ENCODE results near the gene TDRD3.
"Not testable (repeated sequence)": the region's sequence is repeated elsewhere in the genome, so short reads cannot be mapped to it uniquely, and the experiment has no call there.

The TDRD3 gene

GRCh38 chr13:60407095-60407494 is 10.1 kb downstream of the TDRD3 start:
- Histone ChIP-seq H3F3A (ENCODE audit: insufficient read depth) (no peaks in the 10 kb centered on the region), H3K27ac (ENCODE audit: low read depth, low read length) (no peak overlapping the region), H3K9ac (ENCODE audit: low read length) (no peak overlapping the region), H3K4me3 (ENCODE audit: insufficient read depth, low read length, poor library complexity, severe bottlenecking) (no peak overlapping the region), H3K9me2 (replicated peaks; ENCODE audit: insufficient read depth, low read length) (no peaks in the 10 kb centered on the region), H2AFZ (ENCODE audit: low read depth, low read length, severe bottlenecking) (no peak overlapping the region), H3K36me3 (ENCODE audit: low read length) (no peaks in the 10 kb centered on the region), H4K20me1 (ENCODE audit: low read depth, low read length) (no peaks in the 10 kb centered on the region; the same call in 1 of the 2 replicates), H3K79me2 (ENCODE audit: insufficient read depth, low read length) (peaks cover 21% of the 10 kb centered on the region), H3K4me2 (ENCODE audit: low read depth, low read length, poor library complexity, severe bottlenecking) (no peak overlapping the region), H3K27me3 (ENCODE audit: low read length) (no peaks in the 10 kb centered on the region), H3K9me3 (ENCODE audit: insufficient read depth, low read length) (no peaks in the 10 kb centered on the region)
- TF ChIP-seq EZH2phosphoT487 (conservative IDR thresholded peaks at IDR 0.05; ENCODE audit: low read length) (no peak), CTCF (IDR thresholded peaks at IDR 0.05; ENCODE audit: insufficient read depth, low read length, poor library complexity, severe bottlenecking) (no peak)

DNA sequence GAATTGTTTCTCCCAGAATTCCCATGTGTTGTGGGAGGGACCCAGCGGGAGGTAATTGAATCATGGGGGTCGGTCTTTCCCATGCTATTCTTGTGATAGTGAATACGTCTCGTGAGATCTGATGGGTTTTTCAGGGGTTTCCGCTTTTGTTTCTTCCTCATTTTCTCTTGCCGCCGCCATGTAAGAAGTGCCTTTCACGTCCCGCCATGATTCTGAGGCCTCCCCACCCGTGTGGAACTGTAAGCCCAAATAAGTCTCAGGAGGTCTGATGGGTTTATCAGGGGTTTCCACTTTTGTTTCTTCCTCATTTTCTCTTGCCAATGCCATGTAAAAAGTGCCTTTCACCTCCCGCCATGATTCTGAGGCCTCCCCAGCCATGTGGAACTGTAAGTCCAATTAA is 10.8 kb downstream of the TDRD3 start:
- not testable (repeated sequence) for H3K27ac ChIP-seq (ENCODE audit: low read depth, low read length); H3K36me3 ChIP-seq (ENCODE audit: low read length); H3K9ac ChIP-seq (ENCODE audit: low read length); H2AFZ ChIP-seq (ENCODE audit: low read depth, low read length, severe bottlenecking); H3F3A ChIP-seq (ENCODE audit: insufficient read depth); H3K9me2 ChIP-seq (replicated peaks; ENCODE audit: insufficient read depth, low read length); H3K27me3 ChIP-seq (ENCODE audit: low read length); H3K4me3 ChIP-seq (ENCODE audit: insufficient read depth, low read length, poor library complexity, severe bottlenecking); H3K9me3 ChIP-seq (ENCODE audit: insufficient read depth, low read length); H3K4me2 ChIP-seq (ENCODE audit: low read depth, low read length, poor library complexity, severe bottlenecking); H4K20me1 ChIP-seq (ENCODE audit: low read depth, low read length)
- peaks cover 18% of the 10 kb centered on the region for H3K79me2 ChIP-seq (ENCODE audit: insufficient read depth, low read length)

GRCh38 chr13:60409574-60410292 is 12.7 kb downstream of the TDRD3 start:
- peaks cover 14% of the 10 kb centered on the region for H3K79me2 ChIP-seq (ENCODE audit: insufficient read depth, low read length)
- H3K4me2 ChIP-seq (ENCODE audit: low read depth, low read length, poor library complexity, severe bottlenecking); H2AFZ ChIP-seq (ENCODE audit: low read depth, low read length, severe bottlenecking): not testable (repeated sequence)

DNA sequence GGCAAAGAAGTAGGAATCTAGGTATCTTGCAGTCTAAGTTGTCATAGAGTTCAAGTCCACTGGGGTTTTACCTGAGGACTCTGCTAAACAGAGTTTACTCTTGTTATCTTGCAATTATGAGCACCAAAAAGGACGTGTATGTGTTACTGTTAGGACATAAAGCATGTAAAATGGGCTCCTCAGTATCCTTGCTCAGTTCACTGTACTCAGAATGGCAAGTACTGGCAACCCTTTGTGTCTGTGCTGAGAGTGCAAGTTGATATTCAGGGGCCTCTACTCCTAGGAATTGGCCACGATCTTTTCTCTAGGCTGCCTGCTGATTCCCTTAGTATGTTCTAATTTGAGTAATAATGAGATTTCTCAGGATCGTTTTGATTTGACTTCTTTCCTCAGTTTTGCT is 13.3 kb downstream of the TDRD3 start:
- TF ChIP-seq EZH2phosphoT487 (conservative IDR thresholded peaks at IDR 0.05; ENCODE audit: low read length) (no peak), CTCF (IDR thresholded peaks at IDR 0.05; ENCODE audit: insufficient read depth, low read length, poor library complexity, severe bottlenecking) (no peak)
- H3F3A ChIP-seq (ENCODE audit: insufficient read depth) = no peaks in the 10 kb centered on the region
- H3K79me2 ChIP-seq (ENCODE audit: insufficient read depth, low read length) = peaks cover 10% of the 10 kb centered on the region

More at GRCh38 chr13:60409574-60410292, 12.7 kb downstream of the TDRD3 start:
- not testable (repeated sequence) for H3K9ac ChIP-seq (ENCODE audit: low read length); H3K9me3 ChIP-seq (ENCODE audit: insufficient read depth, low read length); H3K9me2 ChIP-seq (replicated peaks; ENCODE audit: insufficient read depth, low read length); H3K27me3 ChIP-seq (ENCODE audit: low read length); H3K36me3 ChIP-seq (ENCODE audit: low read length); H3F3A ChIP-seq (ENCODE audit: insufficient read depth); H3K4me3 ChIP-seq (ENCODE audit: insufficient read depth, low read length, poor library complexity, severe bottlenecking); H3K27ac ChIP-seq (ENCODE audit: low read depth, low read length); H4K20me1 ChIP-seq (ENCODE audit: low read depth, low read length)

More for the DNA sequence above, 13.3 kb downstream of the TDRD3 start:
- no peaks in the 10 kb centered on the region for H3K9me2 ChIP-seq (replicated peaks; ENCODE audit: insufficient read depth, low read length)
- no peaks in the 10 kb centered on the region for H3K36me3 ChIP-seq (ENCODE audit: low read length)
- H2AFZ ChIP-seq (ENCODE audit: low read depth, low read length, severe bottlenecking) = no peak overlapping the region
- H3K9me3 ChIP-seq (ENCODE audit: insufficient read depth, low read length) = no peaks in the 10 kb centered on the region
- H3K4me2 ChIP-seq (ENCODE audit: low read depth, low read length, poor library complexity, severe bottlenecking) = no peak overlapping the region
- H3K27ac ChIP-seq (ENCODE audit: low read depth, low read length) = no peak overlapping the region
- H3K27me3 ChIP-seq (ENCODE audit: low read length) = no peaks in the 10 kb centered on the region
- H4K20me1 ChIP-seq (ENCODE audit: low read depth, low read length) = no peaks in the 10 kb centered on the region; the same call in 1 of the 2 replicates
- no peak overlapping the region for H3K4me3 ChIP-seq (ENCODE audit: insufficient read depth, low read length, poor library complexity, severe bottlenecking)
- no peak overlapping the region for H3K9ac ChIP-seq (ENCODE audit: low read length)
